K562 (cell line): Measurements from ENCODE around the gene PELI2.

Experiments used
- EZH2 ChIP-seq: IDR thresholded peaks from 2 replicates; pipeline ENCODE4 v1.6.1; 2012; ENCODE audit warnings: low read depth, mild to moderate bottlenecking, inconsistent platforms, low read length, borderline replicate concordance
- HES1 ChIP-seq: fragments of 450-650 bp; IDR thresholded peaks from 2 replicates; pipeline ENCODE4 v1.6.1; 2016; ENCODE audit warnings: low read depth, mild to moderate bottlenecking, moderate library complexity
- NR3C1 ChIP-seq: sonication (generic); formaldehyde crosslinking; IDR thresholded peaks from 2 replicates; pipeline ENCODE4 v1.8.1; 2022; ENCODE audit warnings: missing genetic modification reagents
- POLR2AphosphoS5 ChIP-seq: IDR thresholded peaks from 2 replicates; pipeline ENCODE4 v1.6.1; 2011; ENCODE audit warnings: mild to moderate bottlenecking, low read depth, low read length, moderate library complexity; ENCODE audit not compliant: control insufficient read depth, insufficient read depth
- RCOR1 ChIP-seq, 2 experiments: IDR thresholded peaks; 2 replicates each; pipeline ENCODE4 v1.6.1; 2012; ENCODE audit warnings: low read depth in 2 of 2, low read length in 2 of 2, borderline replicate concordance in 1 of 2, improper control_type of control experiment in 1 of 2
- USF1 ChIP-seq: sonication (generic); formaldehyde crosslinking; IDR thresholded peaks from 2 replicates; pipeline ENCODE4 v1.9.0; 2022; ENCODE audit warnings: mild to moderate bottlenecking, missing genetic modification reagents
- USF2 ChIP-seq: sonication (generic); formaldehyde crosslinking; IDR thresholded peaks from 2 replicates; pipeline ENCODE4 v1.5.0; 2020; ENCODE audit warnings: missing genetic modification reagents
- ZNF121 ChIP-seq: sonication (generic); formaldehyde crosslinking; conservative IDR thresholded peaks from 2 replicates; pipeline ENCODE4 v1.8.0; 2022; ENCODE audit warnings: missing genetic modification reagents

- TF ChIP-seq ZNF121 (CRISPR knock-in tag) (no peak), USF1 (no peak), NR3C1 (CRISPR knock-in tag) (no peak), EZH2 (no peak), POLR2AphosphoS5 (no peak), USF2 (CRISPR knock-in tag) (no peak), HES1 (no peak), RCOR1 (IDR thresholded peaks at IDR 0.05; ENCODE audit: borderline replicate concordance in 1 of 2, low read depth in 2 of 2, low read length in 2 of 2) (no peak)
Measured at GRCh38 chr14:56340932-56341331, 222.7 kb downstream of the PELI2 start.
